Esophagus mucosa (tissue), 1 donor: ENCODE data around the gene ABLIM1. TPM values are rescaled to one million over a fixed set of nuclear protein-coding genes. Genes with fewer than 3 reads are reported as not detected.

Experiments
- ATAC-seq: fragments of 200-7000 bp; cut with Tn5 transposase; one replicate; pipeline ENCODE4 v1.9.1; 2020
- total RNA-seq: library from RNA; stranded (reverse); gene quantifications from one replicate; pipeline ENCODE4 v1.2.4, GENCODE V29; 2023
- donor health status: DM: yes; HTN: yes; CAD: no.

Gene ABLIM1
- total RNA-seq, 1 donor from 2014 or later = 304 TPM

- peak; percentile 92 for ATAC-seq
These were observed 82.0 kb downstream of the ABLIM1 start for GRCh38 chr10:114576132-114576487.

GRCh38 chr10:114575417-114576131 lies 82.5 kb downstream of the ABLIM1 start:
- no peak for ATAC-seq

GRCh38 chr10:114573330-114574045 lies 84.6 kb downstream of the ABLIM1 start:
- no peak for ATAC-seq

- no peak for ATAC-seq
These were observed 86.6 kb downstream of the ABLIM1 start for GRCh38 chr10:114571316-114571999.

GRCh38 chr10:114566064-114566463 lies 92.0 kb downstream of the ABLIM1 start:
- ATAC-seq = no peak

- no peak for ATAC-seq
These were observed 93.0 kb downstream of the ABLIM1 start for GRCh38 chr10:114565066-114565465.

- ATAC-seq = no peak
These were observed 97.0 kb downstream of the ABLIM1 start for GRCh38 chr10:114561008-114561523.

GRCh38 chr10:114560144-114560543 lies 97.9 kb downstream of the ABLIM1 start:
- no peak for ATAC-seq

GRCh38 chr10:114559636-114560035 lies 98.4 kb downstream of the ABLIM1 start:
- ATAC-seq = no peak

GRCh38 chr10:114557854-114558253 lies 100.2 kb downstream of the ABLIM1 start:
- no peak for ATAC-seq

- no peak for ATAC-seq
These were observed 101.6 kb downstream of the ABLIM1 start for GRCh38 chr10:114556236-114557122.

GRCh38 chr10:114553436-114553835 lies 104.6 kb downstream of the ABLIM1 start:
- ATAC-seq = no peak

- no peak for ATAC-seq
These were observed 106.0 kb downstream of the ABLIM1 start for GRCh38 chr10:114552050-114552449.

GRCh38 chr10:114551636-114551972 lies 106.5 kb downstream of the ABLIM1 start:
- no peak for ATAC-seq

GRCh38 chr10:114550756-114551635 lies 107.1 kb downstream of the ABLIM1 start:
- peak; percentile 27 for ATAC-seq

- no peak for ATAC-seq
These were observed 109.4 kb downstream of the ABLIM1 start for GRCh38 chr10:114548662-114549061.

- ATAC-seq = no peak
These were observed 110.6 kb downstream of the ABLIM1 start for GRCh38 chr10:114547514-114547913.

- peak; percentile 62 for ATAC-seq
These were observed 111.0 kb downstream of the ABLIM1 start for GRCh38 chr10:114547056-114547455.

GRCh38 chr10:114545819-114546218 lies 112.3 kb downstream of the ABLIM1 start:
- ATAC-seq = no peak

- peak; percentile 56 for ATAC-seq
These were observed 113.0 kb downstream of the ABLIM1 start for GRCh38 chr10:114545071-114545470.

GRCh38 chr10:114544045-114544659 lies 113.9 kb downstream of the ABLIM1 start:
- ATAC-seq = peak; percentile 86
